IMR-90 (cell line): ENCODE measurements around the gene AKAP6. TPM values are rescaled to one million over a fixed set of nuclear protein-coding genes. Genes with fewer than 3 reads are reported as not detected.

ENCODE experiments used
- ATAC-seq: fragments of 200-7000 bp; cut with Tn5 transposase; 2 replicates; pipeline ENCODE4 v1.9.1; 2020; ENCODE audit warnings: low read depth, mild to moderate bottlenecking, moderate library complexity
- BruUV-seq: library from RNA; stranded (reverse); fragments of 400-500 nt; replicated peaks from 2 replicates; lab custom pipeline; 2021; lab: Mats Ljungman, UMichigan
- CTCF ChIA-PET: fragments of 300-600 bp; formaldehyde crosslinking; extraction: SDS; loops from one replicate; lab custom pipeline; 2021; ENCODE audit warnings: antibody characterized with exemption; lab: Yijun Ruan, JAX
- POLR2A ChIA-PET: fragments of 300-600 bp; sonication (Branson Sonifier 250); formaldehyde crosslinking; loops from one replicate; lab custom pipeline; 2022; ENCODE audit warnings: antibody characterized with exemption; ENCODE audit not compliant: unreplicated experiment; lab: Charles Lee
- DNase-seq: peaks from one replicate; pipeline ENCODE4 v3.0.0; 2013
- H2AFZ ChIP-seq: replicated peaks from 2 replicates; pipeline ENCODE3; 2013; ENCODE audit warnings: low read length, mild to moderate bottlenecking; ENCODE audit not compliant: poor library complexity
- H2AK5ac ChIP-seq: 2 replicates; pipeline ENCODE4 v1.6.1; 2013; ENCODE audit warnings: low read depth, low read length, inconsistent platforms
- H2AK9ac ChIP-seq: replicated peaks from 2 replicates; pipeline ENCODE3; 2013; ENCODE audit warnings: mild to moderate bottlenecking, low read depth, low read length, moderate library complexity; ENCODE audit not compliant: poor library complexity
- H2BK120ac ChIP-seq: 2 replicates; pipeline ENCODE4 v1.6.1; 2013; ENCODE audit warnings: low read depth, low read length, inconsistent platforms
- H2BK15ac ChIP-seq: 3 replicates; pipeline ENCODE4 v1.6.1; 2013; ENCODE audit warnings: low read depth, low read length, inconsistent platforms
- H2BK20ac ChIP-seq: 2 replicates; pipeline ENCODE4 v1.6.1; 2013; ENCODE audit warnings: low read depth, mild to moderate bottlenecking, inconsistent platforms, low read length, moderate library complexity
- H2BK5ac ChIP-seq: 2 replicates; pipeline ENCODE4 v1.6.1; 2013; ENCODE audit warnings: mild to moderate bottlenecking, low read depth, low read length, inconsistent platforms; ENCODE audit not compliant: poor library complexity, severe bottlenecking
- H3K14ac ChIP-seq: replicated peaks from 2 replicates; pipeline ENCODE4 v1.6.1; 2013; ENCODE audit warnings: low read depth, low read length, inconsistent platforms
- H3K18ac ChIP-seq: 2 replicates; pipeline ENCODE4 v1.6.1; 2013; ENCODE audit warnings: low read depth, low read length, control low read depth
- H3K23ac ChIP-seq: 2 replicates; pipeline ENCODE4 v1.6.1; 2013; ENCODE audit warnings: low read depth, low read length, inconsistent platforms
- H3K27ac ChIP-seq: 2 replicates; pipeline ENCODE4 v1.5.1; 2013; ENCODE audit warnings: mild to moderate bottlenecking, control low read depth, low read length; ENCODE audit not compliant: insufficient read depth
- H3K27me3 ChIP-seq: 2 replicates; pipeline ENCODE4 v1.6.1; 2013; ENCODE audit warnings: low read length; ENCODE audit not compliant: control insufficient read depth, insufficient read depth
- H3K36me3 ChIP-seq: 2 replicates; pipeline ENCODE4 v1.6.1; 2013; ENCODE audit warnings: low read length, mixed read lengths; ENCODE audit not compliant: control insufficient read depth, insufficient read depth
- H3K4ac ChIP-seq: 2 replicates; pipeline ENCODE4 v1.6.1; 2013; ENCODE audit warnings: low read depth, low read length, inconsistent platforms
- H3K4me1 ChIP-seq: 2 replicates; pipeline ENCODE4 v1.6.1; 2013; ENCODE audit warnings: low read length, mixed read lengths; ENCODE audit not compliant: control insufficient read depth, insufficient read depth
- H3K4me2 ChIP-seq: 2 replicates; pipeline ENCODE4 v1.6.1; 2013; ENCODE audit warnings: low read depth, mild to moderate bottlenecking, control low read depth, low read length, moderate library complexity
- H3K4me3 ChIP-seq: 2 replicates; pipeline ENCODE4 v1.5.1; 2013; ENCODE audit warnings: low read depth, mild to moderate bottlenecking, control low read depth, low read length, moderate library complexity; ENCODE audit not compliant: insufficient read depth
- H3K56ac ChIP-seq: 2 replicates; pipeline ENCODE4 v1.6.1; 2013; ENCODE audit warnings: low read length, inconsistent platforms; ENCODE audit not compliant: insufficient read depth; ENCODE audit errors: extremely low read depth
- H3K79me1 ChIP-seq, 2 experiments: 2 replicates each; pipeline ENCODE4 v1.6.1; 2013; ENCODE audit warnings: low read length in 2 of 2, inconsistent platforms in 1 of 2, low read depth in 1 of 2
- H3K9ac ChIP-seq: 2 replicates; pipeline ENCODE4 v1.6.1; 2013; ENCODE audit warnings: low read depth, low read length, control low read depth
- H3K9me1 ChIP-seq: 2 replicates; pipeline ENCODE4 v1.6.1; 2013; ENCODE audit warnings: low read length, inconsistent platforms; ENCODE audit not compliant: insufficient read depth
- H3K9me3 ChIP-seq: 2 replicates; pipeline ENCODE4 v1.6.1; 2013; ENCODE audit warnings: low read length; ENCODE audit not compliant: control insufficient read depth, insufficient read depth
- H4K20me1 ChIP-seq: 2 replicates; pipeline ENCODE4 v1.6.1; 2013; ENCODE audit warnings: low read length, inconsistent platforms; ENCODE audit not compliant: insufficient read depth
- H4K5ac ChIP-seq: 2 replicates; pipeline ENCODE4 v1.6.1; 2013; ENCODE audit warnings: mild to moderate bottlenecking, low read depth, low read length, control low read depth
- H4K8ac ChIP-seq, 2 experiments: 2 replicates each; pipeline ENCODE4 v1.6.1; 2013; ENCODE audit warnings: low read depth in 2 of 2, low read length in 2 of 2, control low read depth in 1 of 2, inconsistent platforms in 1 of 2
- H4K91ac ChIP-seq: 2 replicates; pipeline ENCODE4 v1.6.1; 2013; ENCODE audit warnings: low read depth, low read length, inconsistent platforms; ENCODE audit not compliant: insufficient read depth
- CEBPB ChIP-seq: IDR thresholded peaks from 2 replicates; pipeline ENCODE4 v1.6.1; 2012; ENCODE audit warnings: low read depth, low read length, improper control_type of control experiment
- ELK1 ChIP-seq: fragments of 150-350 bp; IDR thresholded peaks from 2 replicates; pipeline ENCODE4 v1.6.1; 2016; ENCODE audit warnings: low read depth, mild to moderate bottlenecking, low read length, moderate library complexity, borderline replicate concordance
- FOS ChIP-seq: fragments of 150-350 bp; IDR thresholded peaks from 2 replicates; pipeline ENCODE4 v1.6.1; 2016; ENCODE audit warnings: low read depth, low read length
- MAFK ChIP-seq: IDR thresholded peaks from 2 replicates; pipeline ENCODE4 v1.6.1; 2012; ENCODE audit warnings: low read depth, low read length, improper control_type of control experiment
- NFE2L2 ChIP-seq: fragments of 150-350 bp; IDR thresholded peaks from 2 replicates; pipeline ENCODE4 v1.6.1; 2016; ENCODE audit warnings: low read depth, mild to moderate bottlenecking, low read length
- RAD21 ChIP-seq: IDR thresholded peaks from 2 replicates; pipeline ENCODE4 v1.6.1; 2012; ENCODE audit warnings: low read length, improper control_type of control experiment
- RFX5 ChIP-seq: IDR thresholded peaks from 2 replicates; pipeline ENCODE4 v1.8.0; 2012; ENCODE audit warnings: low read depth, mild to moderate bottlenecking, low read length, moderate library complexity
- SMC3 ChIP-seq: fragments of 150-350 bp; IDR thresholded peaks from 2 replicates; pipeline ENCODE4 v1.6.1; 2016; ENCODE audit warnings: low read depth, mild to moderate bottlenecking, antibody characterized with exemption, low read length, moderate library complexity
- WGBS, 2 experiments: methylation state at CpG; one replicate each; pipeline versions ENCODE4 v1.1.5 to v1.1.7; 2013; ENCODE audit warnings: missing lambda C conversion rate in 2 of 2; ENCODE audit not compliant: insufficient read length in 1 of 2; ENCODE audit errors: extremely low coverage in 2 of 2; 5-methylcytosine and 5-hydroxymethylcytosine counted together
- dilution Hi-C: fragments of 300-500 bp; cut with HindIII; formaldehyde crosslinking; loops from one replicate; pipeline ENCODE4 v1.14.3; 2018; ENCODE audit warnings: low sequenced_read_pairs; ENCODE audit not compliant: unreplicated experiment
- in situ Hi-C: fragments of 300-500 bp; cut with MboI; formaldehyde crosslinking; loops from 3 replicates; pipeline ENCODE4 v1.14.3; 2019; ENCODE audit warnings: low sequenced_read_pairs, inconsistent platforms, mixed read lengths
- intact Hi-C: fragments of 100-400 bp; cut with micrococcal nuclease; formaldehyde crosslinking; loops from 2 replicates; pipeline ENCODE4 v1.10.0; 2022
- polyA plus RNA-seq, 3 experiments: library from polyadenylated mRNA; depleted of rRNA; stranded (reverse); fragments of >200 nt; gene quantifications; 2 replicates each; pipeline ENCODE4 v1.2.3, GENCODE V29; 2012; ENCODE audit warnings: low replicate concordance in 1 of 3
- total RNA-seq: library from RNA; depleted of rRNA; stranded (reverse); fragments of >200 nt; gene quantifications from 2 replicates; pipeline ENCODE4 v1.2.3, GENCODE V29; 2012

AKAP6 gene
- total and polyA plus RNA-seq, 2 of the 4 experiments (the other 2 are of a cell fraction): 0.22 to 1.6 TPM

- peak overlapping the region; percentile 81 for H3K9ac ChIP-seq
- peak overlapping the region; percentile 87 for H2BK5ac ChIP-seq
- TF ChIP-seq CEBPB (peak; percentile 44), FOS (no peak), MAFK (no peak), NFE2L2 (no peak), ELK1 (no peak), SMC3 (no peak), RFX5 (no peak), RAD21 (no peak)
- peak overlapping the region; percentile 94 for H2BK20ac ChIP-seq
- H2AK9ac ChIP-seq: peak overlapping the region; percentile 21
- peak overlapping the region; percentile 91 for H4K5ac ChIP-seq
- peak overlapping the region; percentile 96 for H3K18ac ChIP-seq
- no peaks in the 10 kb centered on the region for H3K9me3 ChIP-seq
- peak; percentile 74 for ATAC-seq
- ChIA-PET POLR2A (interaction anchor here (0.6 to 1.1 kb wide), 2 partner anchors 20 to 396 kb away, joined by 3 read pairs; partner anchors contain the start of gene ARHGAP5), CTCF (interaction anchor here (0.7 to 2.2 kb wide), 5 partner anchors 38 to 546 kb away, joined by 3 to 9 read pairs (median 3); no protein-coding TSS in a partner anchor)
- H2AK5ac ChIP-seq: peak overlapping the region; percentile 98
- H3K27me3 ChIP-seq: no peaks in the 10 kb centered on the region
- peak overlapping the region; percentile 97 for H3K4ac ChIP-seq
- peak overlapping the region; percentile 82 for H3K23ac ChIP-seq
- H3K79me1 ChIP-seq: no peaks in the 10 kb centered on the region
- in situ Hi-C loops: loop anchor here (25.0 kb wide), 1 partner anchor 960 kb away; no protein-coding TSS in a partner anchor
- H3K36me3 ChIP-seq: no peaks in the 10 kb centered on the region
- H4K91ac ChIP-seq: peak overlapping the region; percentile 95
- H3K4me1 ChIP-seq: peaks cover 20% of the 10 kb centered on the region
- H3K27ac ChIP-seq: peak overlapping the region; percentile 99
- peak overlapping the region; percentile 95 for H2BK120ac ChIP-seq
- peak overlapping the region; percentile 88 for H3K14ac ChIP-seq
- H3K4me2 ChIP-seq: peak overlapping the region; percentile 77
- WGBS, 2 experiments: no CpG with 5 or more reads among the region's 4 CpGs
- peak overlapping the region; percentile 74 for H2AFZ ChIP-seq
- peak overlapping the region; percentile 74 for H2BK15ac ChIP-seq
- H3K4me3 ChIP-seq: no peak overlapping the region
- H3K56ac ChIP-seq: peak overlapping the region; percentile 64; the same call in 1 of the 2 replicates
- peaks cover 7% of the 10 kb centered on the region for H3K9me1 ChIP-seq
- no TSS peak for BruUV-seq
- peak; percentile 81 for DNase-seq
- intact Hi-C loops: loop anchor here (5.0 to 10.0 kb wide), 2 partner anchors 270 to 548 kb away; partner anchors contain the start of genes RNU6-7 and RNU6-8
- dilution Hi-C loops: no loop called here
- H4K8ac ChIP-seq: peak overlapping the region; percentile 79 to 88
- H4K20me1 ChIP-seq: no peaks in the 10 kb centered on the region
These were observed 143.7 kb downstream of the AKAP6 start for GRCh38 chr14:32472512-32473463.
